Astrocyte (in vitro differentiated cells and primary cell): ENCODE results near the gene DYSF. TPM values are rescaled to one million over a fixed set of nuclear protein-coding genes. Genes with fewer than 3 reads are reported as not detected.

Experiments used
- DNase-seq: peaks from one replicate; pipeline ENCODE4 v3.0.0-alpha.2; 2010; ENCODE audit warnings: low read depth
- FAIRE-seq: peaks from 2 replicates; lab custom pipeline; 2011; peaks lifted over from hg19 to GRCh38; lab: Jason Lieb, UNC
- H2AFZ ChIP-seq: 2 replicates; pipeline ENCODE4 v1.6.0; 2012; ENCODE audit warnings: low read depth, low read length, inconsistent platforms
- H3K27ac ChIP-seq: 2 replicates; pipeline ENCODE4 v1.5.1; 2011; ENCODE audit warnings: low read depth, low read length, inconsistent platforms
- H3K27me3 ChIP-seq: 2 replicates; pipeline ENCODE4 v1.6.0; 2011; ENCODE audit warnings: low read length, inconsistent platforms; ENCODE audit not compliant: insufficient read depth
- H3K36me3 ChIP-seq: 2 replicates; pipeline ENCODE4 v1.5.1; 2011; ENCODE audit warnings: low read length, inconsistent platforms; ENCODE audit not compliant: insufficient read depth
- H3K4me1 ChIP-seq: 2 replicates; pipeline ENCODE4 v1.5.1; 2011; ENCODE audit warnings: low read length, inconsistent platforms; ENCODE audit not compliant: insufficient read depth
- H3K4me2 ChIP-seq: 2 replicates; pipeline ENCODE4 v1.6.0; 2012; ENCODE audit warnings: low read length, inconsistent platforms
- H3K4me3 ChIP-seq: 2 replicates; pipeline ENCODE4 v1.5.1; 2011; ENCODE audit warnings: low read depth, mild to moderate bottlenecking, low read length, inconsistent platforms; ENCODE audit not compliant: insufficient read depth
- H3K79me2 ChIP-seq: 2 replicates; pipeline ENCODE4 v1.6.0; 2012; ENCODE audit warnings: mild to moderate bottlenecking, low read length, inconsistent platforms; ENCODE audit not compliant: insufficient read depth
- H3K9ac ChIP-seq: 2 replicates; pipeline ENCODE4 v1.6.0; 2012; ENCODE audit warnings: mild to moderate bottlenecking, low read length, inconsistent platforms
- H3K9me3 ChIP-seq: 2 replicates; pipeline ENCODE4 v1.5.1; 2012; ENCODE audit warnings: low read depth, mild to moderate bottlenecking, low read length, inconsistent platforms; ENCODE audit not compliant: insufficient read depth
- H4K20me1 ChIP-seq: 2 replicates; pipeline ENCODE4 v1.6.0; 2012; ENCODE audit warnings: low read length, inconsistent platforms; ENCODE audit not compliant: insufficient read depth
- H3K27ac Mint-ChIP-seq: one replicate; pipeline ENCODE4 v1.8.0; 2021; ENCODE audit warnings: mild to moderate bottlenecking, mixed read lengths; ENCODE audit not compliant: unreplicated experiment
- H3K27me3 Mint-ChIP-seq: one replicate; pipeline ENCODE4 v1.8.0; 2021; ENCODE audit warnings: low read depth, mixed read lengths; ENCODE audit not compliant: unreplicated experiment
- H3K36me3 Mint-ChIP-seq: one replicate; pipeline ENCODE4 v1.8.0; 2021; ENCODE audit warnings: low read depth, mixed read lengths; ENCODE audit not compliant: unreplicated experiment
- H3K4me1 Mint-ChIP-seq: one replicate; pipeline ENCODE4 v1.8.0; 2021; ENCODE audit warnings: low read depth, mixed read lengths; ENCODE audit not compliant: unreplicated experiment
- H3K4me3 Mint-ChIP-seq: one replicate; pipeline ENCODE4 v1.8.0; 2021; ENCODE audit warnings: mild to moderate bottlenecking, moderate library complexity, mixed read lengths; ENCODE audit not compliant: unreplicated experiment
- H3K9me3 Mint-ChIP-seq: one replicate; pipeline ENCODE4 v1.8.0; 2021; ENCODE audit warnings: mild to moderate bottlenecking, mixed read lengths; ENCODE audit not compliant: unreplicated experiment
- CTCF ChIP-seq: IDR thresholded peaks from 2 replicates; pipeline ENCODE4 v1.5.1; 2011; ENCODE audit warnings: low read depth, mild to moderate bottlenecking, inconsistent platforms, low read length, moderate library complexity; ENCODE audit not compliant: insufficient read depth
- EZH2 ChIP-seq: IDR thresholded peaks from 2 replicates; pipeline ENCODE4 v1.6.1; 2012; ENCODE audit warnings: mild to moderate bottlenecking, low read length, inconsistent platforms; ENCODE audit not compliant: insufficient read depth
- total RNA-seq: library from RNA; stranded (reverse); gene quantifications from 2 replicates; pipeline ENCODE4 v1.2.1, GENCODE V29; 2021

Gene DYSF
- total RNA-seq, 1 donor from 2014 or later, result 123 TPM

DNA sequence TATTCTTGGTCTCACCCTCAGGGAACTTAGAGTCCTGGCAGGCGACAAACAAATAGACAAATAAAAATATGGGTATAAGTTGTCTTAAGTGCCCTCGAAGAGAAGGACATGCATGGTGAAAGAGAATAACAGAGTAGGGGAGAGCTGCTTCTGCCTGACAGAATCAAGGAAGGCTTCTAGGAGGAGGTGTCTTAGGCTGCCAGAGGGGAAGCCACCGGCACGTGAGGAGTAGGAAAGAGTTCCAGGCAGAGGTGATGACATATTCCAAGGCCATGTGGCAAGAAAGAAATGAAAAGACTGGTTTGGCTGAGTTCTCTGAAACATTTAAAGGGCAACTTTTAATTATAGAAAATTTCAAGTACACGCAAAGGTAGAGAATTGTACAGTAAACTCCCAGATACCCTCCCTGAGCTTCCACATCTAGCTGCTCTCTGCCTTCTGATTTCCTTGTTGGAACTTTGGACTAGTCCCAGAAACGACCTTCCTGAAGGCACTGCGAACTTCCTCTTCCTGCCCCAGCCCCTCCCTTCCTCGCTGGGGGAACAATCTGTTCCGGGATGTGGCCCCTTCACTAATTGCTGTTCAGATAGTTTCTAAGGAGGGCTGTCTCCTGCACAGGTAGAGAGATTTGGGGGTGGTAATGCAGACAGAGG, 91.7 kb downstream of the DYSF start:
- FAIRE-seq (no peak), DNase-seq (no peak)
- Histone ChIP-seq H4K20me1 (no peaks in the 10 kb centered on the region), H3K79me2 (no peaks in the 10 kb centered on the region), H3K4me2 (no peak overlapping the region), H3K9me3 (peaks cover 5% of the 10 kb centered on the region), H3K27ac (no peak overlapping the region), H2AFZ (no peak overlapping the region), H3K27me3 (peaks cover 8% of the 10 kb centered on the region), H3K4me3 (no peak overlapping the region), H3K36me3 (no peaks in the 10 kb centered on the region), H3K4me1 (no peaks in the 10 kb centered on the region), H3K9ac (no peak overlapping the region)
- H3K27me3 Mint-ChIP-seq, result peaks cover 26% of the 10 kb centered on the region
- TF ChIP-seq CTCF (no peak), EZH2 (no peak)
- peaks cover 5% of the 10 kb centered on the region for H3K9me3 Mint-ChIP-seq
- H3K4me1 Mint-ChIP-seq, result no peaks in the 10 kb centered on the region
- H3K36me3 Mint-ChIP-seq, result peaks cover 47% of the 10 kb centered on the region
- no peak overlapping the region for H3K4me3 Mint-ChIP-seq
- no peak overlapping the region for H3K27ac Mint-ChIP-seq

GRCh38 chr2:71545572-71546274, 92.4 kb downstream of the DYSF start:
- Histone ChIP-seq H2AFZ (no peak overlapping the region), H3K79me2 (no peaks in the 10 kb centered on the region), H3K4me1 (no peaks in the 10 kb centered on the region), H3K36me3 (no peaks in the 10 kb centered on the region), H3K9me3 (peaks cover 5% of the 10 kb centered on the region), H3K4me2 (no peak overlapping the region), H3K4me3 (no peak overlapping the region), H3K9ac (no peak overlapping the region), H4K20me1 (no peaks in the 10 kb centered on the region), H3K27ac (no peak overlapping the region), H3K27me3 (peaks cover 8% of the 10 kb centered on the region)
- TF ChIP-seq EZH2 (no peak), CTCF (peak; percentile 62)
- H3K27me3 Mint-ChIP-seq, result peaks cover 26% of the 10 kb centered on the region
- FAIRE-seq, result peak; percentile 66
- H3K4me1 Mint-ChIP-seq, result no peaks in the 10 kb centered on the region
- DNase-seq, result peak; percentile 33
- no peak overlapping the region for H3K4me3 Mint-ChIP-seq
- peaks cover 47% of the 10 kb centered on the region for H3K36me3 Mint-ChIP-seq
- no peak overlapping the region for H3K27ac Mint-ChIP-seq
- peaks cover 5% of the 10 kb centered on the region for H3K9me3 Mint-ChIP-seq

DNA sequence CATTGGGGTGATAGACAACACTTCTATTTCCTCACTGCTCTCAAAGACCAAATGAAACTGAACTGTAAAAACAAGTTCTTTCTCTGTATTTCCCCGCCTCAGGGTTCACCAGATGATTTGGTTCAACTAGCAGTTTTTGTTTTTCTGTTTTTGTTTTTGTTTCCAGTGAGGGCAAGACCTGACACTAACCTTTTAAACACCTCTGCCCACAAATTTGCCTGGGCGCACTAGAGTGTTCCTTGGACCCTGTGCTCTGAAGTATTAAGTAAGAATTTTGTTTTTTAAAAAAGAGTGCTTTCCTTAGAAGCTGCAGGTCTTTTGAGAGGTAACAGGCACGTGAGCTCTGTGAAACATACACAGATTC, 92.9 kb downstream of the DYSF start:
- Histone ChIP-seq H3K36me3 (no peaks in the 10 kb centered on the region), H3K27me3 (peaks cover 8% of the 10 kb centered on the region), H3K27ac (no peak overlapping the region), H2AFZ (no peak overlapping the region), H3K79me2 (no peaks in the 10 kb centered on the region), H3K9me3 (peaks cover 5% of the 10 kb centered on the region), H3K4me1 (no peaks in the 10 kb centered on the region), H3K9ac (no peak overlapping the region), H4K20me1 (no peaks in the 10 kb centered on the region), H3K4me2 (no peak overlapping the region), H3K4me3 (no peak overlapping the region)
- H3K36me3 Mint-ChIP-seq, result peaks cover 47% of the 10 kb centered on the region
- H3K4me1 Mint-ChIP-seq, result no peaks in the 10 kb centered on the region
- no peak for TF ChIP-seq CTCF
- TF ChIP-seq EZH2, result no peak
- H3K9me3 Mint-ChIP-seq, result peaks cover 5% of the 10 kb centered on the region
- FAIRE-seq (no peak), DNase-seq (no peak)
- H3K4me3 Mint-ChIP-seq, result no peak overlapping the region
- H3K27ac Mint-ChIP-seq, result no peak overlapping the region
- H3K27me3 Mint-ChIP-seq, result peaks cover 26% of the 10 kb centered on the region
